ENCODE results near the gene RCC2. TPM values are rescaled to one million over a fixed set of nuclear protein-coding genes. Genes with fewer than 3 reads are reported as not detected.

RCC2 gene
- total RNA-seq, 1 donor from 2014 or later: 159 TPM

- no peak for TF ChIP-seq CTCF (IDR thresholded peaks at IDR 0.05; ENCODE audit: unreplicated experiment)
- Mint-ChIP-seq H3K4me3 (no peak overlapping the region), H3K4me1 (no peaks in the 10 kb centered on the region), H3K36me3 (no peaks in the 10 kb centered on the region), H3K27me3 (ENCODE audit: low read depth) (peaks cover 6% of the 10 kb centered on the region), H3K9me3 (no peaks in the 10 kb centered on the region), H3K27ac (no peak overlapping the region)
- DNase-seq (ENCODE audit: low spot score in 2 of 2, unreplicated experiment in 2 of 2): no peak
Measured at GRCh38 chr1:17392199-17392740, 47.2 kb downstream of the RCC2 start.

DNA sequence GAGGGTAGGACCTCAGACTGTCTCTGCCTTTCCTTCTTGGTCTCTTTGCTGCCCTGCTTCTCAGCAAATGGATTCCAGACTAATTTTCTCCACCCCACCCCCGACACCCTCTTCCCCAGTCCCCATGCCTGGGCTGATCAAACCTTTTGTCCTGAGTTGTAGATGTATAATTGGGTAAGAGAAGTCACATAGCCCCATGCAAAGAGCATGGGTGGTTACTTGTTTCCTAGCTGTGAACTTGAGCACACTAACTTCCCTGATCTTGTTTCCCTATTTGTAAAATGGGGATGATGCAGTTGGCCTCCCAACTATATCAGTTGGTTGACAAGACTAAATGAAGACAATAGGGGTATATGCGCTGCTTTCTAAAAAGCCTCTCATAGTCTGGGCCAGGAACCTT, 58.3 kb downstream of the RCC2 start:
- TF ChIP-seq CTCF (IDR thresholded peaks at IDR 0.05; ENCODE audit: unreplicated experiment): no peak
- Mint-ChIP-seq H3K4me3 (no peak overlapping the region), H3K36me3 (no peaks in the 10 kb centered on the region)

GRCh38 chr1:17377325-17377953, 62.0 kb downstream of the RCC2 start:
- Mint-ChIP-seq H3K36me3 (no peaks in the 10 kb centered on the region), H3K9me3 (no peaks in the 10 kb centered on the region), H3K4me3 (no peak overlapping the region), H3K4me1 (peaks cover 10% of the 10 kb centered on the region), H3K27ac (no peak overlapping the region), H3K27me3 (ENCODE audit: low read depth) (peaks cover 17% of the 10 kb centered on the region)
- DNase-seq (ENCODE audit: low spot score in 2 of 2, unreplicated experiment in 2 of 2): no peak
- TF ChIP-seq CTCF (IDR thresholded peaks at IDR 0.05; ENCODE audit: unreplicated experiment): no peak

More for the DNA sequence above, 58.3 kb downstream of the RCC2 start:
- no peaks in the 10 kb centered on the region for H3K9me3 Mint-ChIP-seq
- no peak overlapping the region for H3K27ac Mint-ChIP-seq
- peaks cover 20% of the 10 kb centered on the region for H3K27me3 Mint-ChIP-seq (ENCODE audit: low read depth)
- peaks cover 10% of the 10 kb centered on the region for H3K4me1 Mint-ChIP-seq
- DNase-seq (ENCODE audit: low spot score in 2 of 2, unreplicated experiment in 2 of 2): no peak

DNA sequence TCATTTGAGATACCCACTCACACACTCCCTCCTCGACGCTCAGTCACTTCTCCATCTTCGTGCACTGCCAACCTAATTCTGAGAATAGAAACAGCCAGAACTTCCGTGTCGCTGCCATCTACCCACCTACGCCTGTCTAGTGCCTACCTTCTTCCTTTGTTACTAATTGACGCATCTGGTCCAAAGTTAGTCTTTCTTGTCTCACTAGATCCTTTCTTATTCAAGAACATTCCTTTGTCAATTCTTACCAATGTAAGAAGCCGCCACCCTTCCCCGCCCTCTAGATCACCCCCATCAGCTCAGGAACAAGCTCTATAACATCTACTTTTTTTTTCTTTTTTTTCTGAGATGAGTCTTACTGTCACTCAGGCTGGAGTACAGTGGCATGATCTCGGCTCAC, 63.8 kb downstream of the RCC2 start:
- no peak overlapping the region for H3K4me3 Mint-ChIP-seq
- H3K27ac Mint-ChIP-seq: no peak overlapping the region
- TF ChIP-seq CTCF (IDR thresholded peaks at IDR 0.05; ENCODE audit: unreplicated experiment): no peak
- H3K27me3 Mint-ChIP-seq (ENCODE audit: low read depth): peaks cover 14% of the 10 kb centered on the region
- H3K36me3 Mint-ChIP-seq: no peaks in the 10 kb centered on the region
- H3K4me1 Mint-ChIP-seq: peaks cover 10% of the 10 kb centered on the region
- no peaks in the 10 kb centered on the region for H3K9me3 Mint-ChIP-seq
- DNase-seq (ENCODE audit: low spot score in 2 of 2, unreplicated experiment in 2 of 2): no peak

- no peak for DNase-seq (ENCODE audit: low spot score in 2 of 2, unreplicated experiment in 2 of 2)
- peaks cover 15% of the 10 kb centered on the region for H3K4me1 Mint-ChIP-seq
- no peak overlapping the region for H3K27ac Mint-ChIP-seq
- no peak overlapping the region for H3K4me3 Mint-ChIP-seq
- H3K9me3 Mint-ChIP-seq: no peaks in the 10 kb centered on the region
- H3K36me3 Mint-ChIP-seq: no peaks in the 10 kb centered on the region
- no peak for TF ChIP-seq CTCF (IDR thresholded peaks at IDR 0.05; ENCODE audit: unreplicated experiment)
- H3K27me3 Mint-ChIP-seq (ENCODE audit: low read depth): peaks cover 12% of the 10 kb centered on the region
Measured at GRCh38 chr1:17372955-17373354, 66.5 kb downstream of the RCC2 start.
